Measurements from ENCODE around the gene TBC1D22B. TPM values are rescaled to one million over a fixed set of nuclear protein-coding genes. Genes with fewer than 3 reads are reported as not detected.

Gene TBC1D22B
- total RNA-seq, 1 experiment from 2014 or later, result 12.9 TPM

GRCh38 chr6:37277001-37277409 is 19.4 kb downstream of the TBC1D22B start:
- Histone ChIP-seq H3K14ac (ENCODE audit: insufficient read depth, low read length) (no peak overlapping the region), H3K56ac (ENCODE audit: insufficient read length, low read depth, low read length) (no peak overlapping the region), H2AK5ac (ENCODE audit: insufficient read length, low read length) (no peak overlapping the region), H3K27ac (ENCODE audit: insufficient read length, low read depth, low read length) (no peak overlapping the region), H3K27me3 (ENCODE audit: insufficient read depth, low read length) (no peaks in the 10 kb centered on the region), H3K4ac (ENCODE audit: low read depth, low read length) (no peak overlapping the region), H3K4me2 (ENCODE audit: insufficient read depth, insufficient read length, low read length) (no peak overlapping the region), H3K79me2 (ENCODE audit: insufficient read depth, low read length) (no peaks in the 10 kb centered on the region), H2BK20ac (ENCODE audit: low read depth, low read length, poor library complexity, severe bottlenecking) (no peak overlapping the region), H4K91ac (ENCODE audit: insufficient read length, low read depth, low read length) (no peak overlapping the region), H3K9me3 (ENCODE audit: control insufficient read depth, low read depth, low read length) (no peaks in the 10 kb centered on the region), H2BK5ac (ENCODE audit: insufficient read length, low read length) (no peak overlapping the region), H3K23ac (ENCODE audit: insufficient read length, low read depth, low read length) (no peak overlapping the region), H2BK120ac (ENCODE audit: low read depth, low read length, poor library complexity, severe bottlenecking) (no peak overlapping the region), H4K20me1 (ENCODE audit: control insufficient read depth, insufficient read depth, insufficient read length) (peaks cover 2% of the 10 kb centered on the region), H4K8ac (replicated peaks; ENCODE audit: insufficient read length, low read depth, low read length) (no peak overlapping the region), H2AFZ (ENCODE audit: low read length) (no peak overlapping the region), H2BK15ac (ENCODE audit: low read depth, low read length) (no peak overlapping the region), H3K9ac (ENCODE audit: extremely low read depth, insufficient read length, low read length) (no peak overlapping the region), H4K5ac (ENCODE audit: insufficient read length, low read depth, low read length) (no peak overlapping the region), H2BK12ac (ENCODE audit: insufficient read length, low read depth, low read length) (no peak overlapping the region), H3K4me1 (ENCODE audit: insufficient read depth, low read length) (no peaks in the 10 kb centered on the region), H3K23me2 (ENCODE audit: insufficient read length, low read depth, low read length, poor library complexity, severe bottlenecking) (no peaks in the 10 kb centered on the region), H3K79me1 (ENCODE audit: insufficient read depth, low read depth, low read length, poor library complexity, severe bottlenecking) (no peaks in the 10 kb centered on the region), H3K18ac (ENCODE audit: insufficient read length, low read depth, low read length) (no peak overlapping the region), H3T11ph (ENCODE audit: low read length) (no peak overlapping the region)
- Mint-ChIP-seq H3K27me3 (ENCODE audit: low read depth) (no peaks in the 10 kb centered on the region), H3K4me3 (no peak overlapping the region), H3K36me3 (ENCODE audit: insufficient read depth in 1 of 3, low read depth in 3 of 3) (peaks cover 0 to 15% (median 14%) of the 10 kb centered on the region in 3 experiments; a peak in 5 of 7 replicates), H3K27ac (peak overlapping the region in 1 of 3 experiments; percentile 71; a peak in 3 of 7 replicates), H3K4me1 (peaks cover 4 to 5% of the 10 kb centered on the region in 2 experiments; a peak in 2 of 4 replicates), H3K9me3 (no peaks in the 10 kb centered on the region)
- TF ChIP-seq, protein P1, sequence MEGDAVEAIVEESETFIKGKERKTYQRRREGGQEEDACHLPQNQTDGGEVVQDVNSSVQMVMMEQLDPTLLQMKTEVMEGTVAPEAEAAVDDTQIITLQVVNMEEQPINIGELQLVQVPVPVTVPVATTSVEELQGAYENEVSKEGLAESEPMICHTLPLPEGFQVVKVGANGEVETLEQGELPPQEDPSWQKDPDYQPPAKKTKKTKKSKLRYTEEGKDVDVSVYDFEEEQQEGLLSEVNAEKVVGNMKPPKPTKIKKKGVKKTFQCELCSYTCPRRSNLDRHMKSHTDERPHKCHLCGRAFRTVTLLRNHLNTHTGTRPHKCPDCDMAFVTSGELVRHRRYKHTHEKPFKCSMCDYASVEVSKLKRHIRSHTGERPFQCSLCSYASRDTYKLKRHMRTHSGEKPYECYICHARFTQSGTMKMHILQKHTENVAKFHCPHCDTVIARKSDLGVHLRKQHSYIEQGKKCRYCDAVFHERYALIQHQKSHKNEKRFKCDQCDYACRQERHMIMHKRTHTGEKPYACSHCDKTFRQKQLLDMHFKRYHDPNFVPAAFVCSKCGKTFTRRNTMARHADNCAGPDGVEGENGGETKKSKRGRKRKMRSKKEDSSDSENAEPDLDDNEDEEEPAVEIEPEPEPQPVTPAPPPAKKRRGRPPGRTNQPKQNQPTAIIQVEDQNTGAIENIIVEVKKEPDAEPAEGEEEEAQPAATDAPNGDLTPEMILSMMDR (conservative IDR thresholded peaks at IDR 0.05), result no peak
- no peak for DNase-seq
- no CpG with 5 or more reads among the region's 6 CpGs for WGBS (ENCODE audit: extremely low coverage, insufficient read length, low lambda C conversion rate)
